Subcutaneous adipose tissue (tissue), 4 donors: Measurements from ENCODE around the gene CCNQ. TPM values are rescaled to one million over a fixed set of nuclear protein-coding genes. Genes with fewer than 3 reads are reported as not detected.

Experiments used
- total RNA-seq, 4 donors: library from RNA; depleted of rRNA; stranded (reverse); fragments of >200 nt; gene quantifications; one replicate each; pipeline ENCODE4 v1.1.0, GENCODE V29; 2016
- TF ChIP-seq, protein P1 (sequence below): fragments of 450-650 bp; IDR thresholded peaks from one replicate; pipeline ENCODE4 v1.5.1; 2016; ENCODE audit warnings: low read depth, mild to moderate bottlenecking, control low read depth, antibody characterized with exemption, moderate library complexity

CCNQ gene
- total RNA-seq, 4 donors from 2014 or later = 25.6 to 37.5 (median 30.6) TPM

DNA sequence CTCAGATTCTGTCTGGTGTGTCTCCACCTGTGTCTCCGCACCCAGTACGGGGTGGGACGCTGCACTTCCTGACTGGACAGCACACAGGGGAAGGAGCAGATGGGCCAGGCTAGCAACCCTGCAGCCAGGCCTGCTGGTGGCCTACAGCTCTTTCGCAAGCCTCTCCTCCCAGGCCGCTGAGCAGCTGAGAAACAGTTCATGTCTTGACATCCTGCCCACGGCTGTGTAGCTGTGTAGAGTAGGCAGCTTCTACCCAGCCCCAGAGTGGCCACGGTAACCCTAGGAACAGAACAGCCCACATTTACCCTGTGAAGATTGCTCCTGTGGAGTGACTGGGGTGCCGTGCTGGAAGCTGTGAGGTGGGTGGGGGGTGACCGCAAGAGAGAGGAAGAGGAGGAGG lies 38.9 kb downstream of the CCNQ start:
- TF ChIP-seq, protein P1, sequence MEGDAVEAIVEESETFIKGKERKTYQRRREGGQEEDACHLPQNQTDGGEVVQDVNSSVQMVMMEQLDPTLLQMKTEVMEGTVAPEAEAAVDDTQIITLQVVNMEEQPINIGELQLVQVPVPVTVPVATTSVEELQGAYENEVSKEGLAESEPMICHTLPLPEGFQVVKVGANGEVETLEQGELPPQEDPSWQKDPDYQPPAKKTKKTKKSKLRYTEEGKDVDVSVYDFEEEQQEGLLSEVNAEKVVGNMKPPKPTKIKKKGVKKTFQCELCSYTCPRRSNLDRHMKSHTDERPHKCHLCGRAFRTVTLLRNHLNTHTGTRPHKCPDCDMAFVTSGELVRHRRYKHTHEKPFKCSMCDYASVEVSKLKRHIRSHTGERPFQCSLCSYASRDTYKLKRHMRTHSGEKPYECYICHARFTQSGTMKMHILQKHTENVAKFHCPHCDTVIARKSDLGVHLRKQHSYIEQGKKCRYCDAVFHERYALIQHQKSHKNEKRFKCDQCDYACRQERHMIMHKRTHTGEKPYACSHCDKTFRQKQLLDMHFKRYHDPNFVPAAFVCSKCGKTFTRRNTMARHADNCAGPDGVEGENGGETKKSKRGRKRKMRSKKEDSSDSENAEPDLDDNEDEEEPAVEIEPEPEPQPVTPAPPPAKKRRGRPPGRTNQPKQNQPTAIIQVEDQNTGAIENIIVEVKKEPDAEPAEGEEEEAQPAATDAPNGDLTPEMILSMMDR = no peak

DNA sequence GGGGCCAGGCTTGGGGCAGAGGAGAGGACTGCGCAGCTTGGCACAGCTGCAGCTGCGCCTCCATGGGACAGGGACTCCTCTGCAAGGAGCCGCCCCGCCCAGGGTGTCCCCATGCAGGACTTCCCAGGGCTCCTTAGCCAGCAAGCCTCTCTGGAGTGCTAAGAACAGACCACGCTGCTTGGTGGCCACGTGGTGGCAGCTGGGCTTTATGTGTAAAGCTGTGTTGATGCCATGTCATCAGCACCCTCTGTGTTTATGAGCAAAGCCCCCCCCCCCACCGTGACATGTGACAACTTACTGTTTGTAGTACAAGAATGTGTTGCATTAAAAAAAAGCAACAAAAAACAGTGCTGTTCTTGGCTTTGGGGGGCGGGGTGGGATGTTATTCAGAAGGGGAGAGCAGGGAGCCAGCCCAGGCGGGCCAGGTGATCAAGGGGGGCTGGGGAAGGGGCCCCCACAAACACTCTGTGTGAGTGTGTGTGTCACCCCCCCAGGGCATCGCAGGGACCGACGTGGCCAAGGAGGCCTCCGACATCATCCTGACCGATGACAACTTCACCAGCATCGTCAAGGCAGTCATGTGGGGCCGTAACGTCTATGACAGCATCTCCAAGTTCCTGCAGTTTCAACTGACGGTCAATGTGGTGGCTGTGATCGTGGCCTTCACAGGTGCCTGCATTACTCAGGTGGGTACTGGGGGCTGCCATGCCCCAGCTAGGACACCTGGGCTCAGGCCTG lies 41.2 kb downstream of the CCNQ start:
- TF ChIP-seq, protein P1 = no peak

DNA sequence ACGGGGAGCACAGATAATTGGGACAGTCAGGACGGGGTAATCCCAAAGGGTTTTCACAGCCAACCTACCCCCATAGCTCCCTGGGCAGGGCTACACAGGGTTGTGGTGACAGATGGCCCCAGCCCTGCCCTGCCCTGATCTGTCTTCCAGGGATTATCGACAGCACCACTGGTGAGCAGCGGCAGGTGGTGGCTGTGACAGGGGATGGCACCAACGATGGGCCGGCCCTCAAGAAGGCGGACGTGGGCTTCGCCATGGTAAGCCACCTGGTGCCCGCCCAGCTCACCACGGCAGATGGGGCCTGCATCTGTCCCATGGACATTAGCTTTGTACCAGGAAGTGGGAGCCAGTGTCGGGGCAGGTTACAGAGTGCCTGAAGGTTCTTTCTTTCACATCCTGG lies 42.2 kb downstream of the CCNQ start:
- TF ChIP-seq, protein P1 = no peak

DNA sequence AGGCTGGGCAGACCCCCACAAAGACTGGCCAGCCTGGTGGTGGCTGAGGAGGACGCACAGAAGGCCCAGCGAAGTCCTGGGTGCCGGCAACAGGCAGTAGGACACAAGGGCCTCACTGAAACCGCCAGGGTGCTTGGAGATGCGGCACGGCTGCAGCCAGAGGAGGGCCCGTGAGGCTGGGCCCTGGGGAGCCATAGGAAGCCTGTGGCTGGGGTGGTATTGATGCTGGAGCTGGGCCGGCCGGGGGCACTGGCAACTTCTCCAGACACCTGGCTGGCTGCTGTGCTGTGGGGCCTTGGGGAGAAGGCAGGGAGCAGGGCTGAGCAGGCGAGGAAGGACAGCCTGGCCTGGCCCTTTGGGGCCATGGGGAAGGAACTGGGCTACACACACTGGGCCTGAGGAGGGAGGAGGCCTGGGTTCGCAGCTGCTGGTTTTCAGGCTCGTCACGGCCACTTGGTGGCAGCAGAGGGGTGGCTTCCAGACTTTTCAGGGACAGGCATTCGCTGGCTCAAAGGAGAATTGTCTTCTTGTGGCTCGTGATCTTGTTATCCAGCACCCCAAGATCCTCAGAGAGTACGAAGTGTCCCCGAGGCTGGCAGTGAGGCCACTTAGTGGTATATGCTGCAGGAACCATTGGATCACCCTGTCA lies 44.3 kb downstream of the CCNQ start:
- TF ChIP-seq, protein P1 = no peak

DNA sequence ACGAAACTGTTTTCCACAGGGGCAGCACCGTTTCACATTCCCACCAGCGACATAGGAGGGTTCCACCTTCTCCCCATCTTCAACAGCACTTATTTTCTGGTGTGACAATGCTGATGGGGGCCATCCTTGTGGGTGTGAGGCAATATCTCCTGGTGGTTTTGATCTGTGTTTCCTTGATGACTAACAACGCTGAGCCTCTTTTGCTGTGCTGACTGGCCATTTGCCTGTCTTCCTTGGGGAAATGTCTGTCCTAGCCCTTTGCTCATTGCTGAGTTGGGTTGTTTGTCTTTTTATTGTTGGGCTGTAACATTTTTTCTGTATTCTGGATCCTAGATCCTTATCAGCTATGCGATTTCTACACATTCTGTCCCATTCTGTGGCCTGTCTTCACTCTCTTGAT lies 47.8 kb downstream of the CCNQ start:
- TF ChIP-seq, protein P1 = no peak

DNA sequence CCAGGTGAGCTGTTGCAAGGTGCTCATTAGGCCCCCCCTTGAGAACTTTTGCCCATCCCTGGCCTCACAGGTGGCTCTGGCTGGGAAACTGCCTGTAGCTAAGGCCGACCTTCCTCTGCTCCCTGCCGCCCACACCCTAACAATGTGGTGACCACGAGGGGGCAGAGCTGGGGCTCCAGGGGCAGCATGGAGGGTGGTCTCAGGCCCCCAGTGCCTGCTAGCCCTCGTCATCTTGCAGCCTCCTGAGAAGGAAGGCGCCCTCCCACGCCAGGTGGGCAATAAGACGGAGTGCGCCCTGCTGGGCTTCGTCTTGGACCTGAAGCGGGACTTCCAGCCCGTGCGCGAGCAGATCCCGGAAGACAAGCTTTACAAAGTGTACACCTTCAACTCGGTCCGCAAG lies 49.1 kb downstream of the CCNQ start:
- TF ChIP-seq, protein P1 = no peak

DNA sequence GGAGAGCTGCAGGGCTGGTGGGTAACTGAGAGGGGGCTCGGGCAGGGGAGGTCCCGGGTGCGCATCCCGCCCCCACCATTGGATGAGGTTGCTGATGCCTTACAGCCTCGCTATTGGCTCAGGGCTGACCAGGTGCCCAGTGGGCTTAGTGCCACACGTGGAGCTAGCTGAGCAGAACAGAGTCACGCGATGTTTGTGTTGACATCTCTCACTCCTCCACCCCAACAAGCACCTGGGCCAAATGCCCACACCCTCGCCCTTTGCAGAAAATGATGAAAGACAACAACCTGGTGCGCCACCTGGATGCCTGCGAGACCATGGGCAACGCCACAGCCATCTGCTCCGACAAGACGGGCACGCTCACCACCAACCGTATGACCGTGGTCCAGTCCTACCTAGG lies 49.7 kb downstream of the CCNQ start:
- TF ChIP-seq, protein P1 = no peak
